Measurements from ENCODE around the gene IFNB1. TPM values are rescaled to one million over a fixed set of nuclear protein-coding genes. Genes with fewer than 3 reads are reported as not detected.

IFNB1 gene
- not detected in 2 replicates for total RNA-seq (2014; rRNA removed; shearing (Covaris generic))

DNA sequence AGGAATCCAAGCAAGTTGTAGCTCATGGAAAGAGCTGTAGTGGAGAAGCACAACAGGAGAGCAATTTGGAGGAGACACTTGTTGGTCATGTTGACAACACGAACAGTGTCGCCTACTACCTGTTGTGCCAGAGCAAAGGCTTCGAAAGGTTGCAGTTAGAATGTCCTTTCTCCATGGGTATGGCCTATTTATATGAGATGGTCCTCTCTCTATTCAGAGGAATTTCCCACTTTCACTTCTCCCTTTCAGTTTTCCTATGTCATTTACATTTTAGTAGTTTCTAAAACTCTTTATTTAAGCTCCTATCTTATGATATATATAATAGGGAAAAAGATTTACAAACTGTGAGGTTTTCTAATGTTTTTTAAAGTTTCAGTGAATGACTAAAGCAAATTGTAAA lies at the start of gene IFNB1:
IFNB1 (minus strand) TSS at position 162 of the 400 bp plus-strand sequence; CDS start at position 89, 73 bp downstream.
- Histone ChIP-seq H3K36me3 (replicated peaks; ENCODE audit: control insufficient read depth, insufficient read depth, low read length) (no peaks in the 10 kb centered on the region), H3K27me3 (ENCODE audit: control insufficient read depth, insufficient read depth, low read length) (no peaks in the 10 kb centered on the region), H3K4me3 (ENCODE audit: insufficient read depth, low read depth, low read length) (no peak within 1 kb of the TSS)
- DNase-seq = no peak

DNA sequence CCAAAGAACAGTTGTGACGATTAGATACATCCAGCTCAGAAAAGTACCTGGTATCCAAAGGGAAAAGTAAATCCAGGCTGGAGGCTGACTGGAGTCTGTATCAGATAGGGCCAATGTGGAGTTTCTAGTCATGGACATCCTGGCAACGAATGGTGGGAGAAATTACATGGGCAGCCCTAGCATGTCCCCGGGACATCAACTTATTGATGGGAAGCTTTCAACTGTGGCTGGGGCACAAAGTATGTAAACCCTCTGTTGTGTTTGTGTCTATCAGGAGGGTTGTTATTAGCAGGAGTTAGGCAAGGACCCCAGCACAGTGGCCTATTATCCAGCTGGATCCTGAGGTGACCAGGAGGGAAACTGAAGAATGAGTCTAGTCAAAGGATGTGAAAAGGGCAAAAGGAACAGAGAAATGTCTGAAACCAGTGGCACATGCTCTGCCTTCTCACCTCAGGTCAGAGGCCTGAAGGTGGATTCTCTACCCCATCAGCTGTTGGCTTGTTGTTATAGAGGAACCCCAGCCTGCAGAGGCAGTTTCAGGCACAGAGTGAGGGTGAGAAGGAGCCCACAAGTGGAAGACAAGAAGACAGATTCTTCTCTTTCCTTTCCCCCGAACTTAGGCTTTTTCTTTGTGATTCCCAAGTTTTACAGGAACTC lies 44.0 kb upstream of the IFNB1 start:
- DNase-seq = no peak
- Histone ChIP-seq H3K27me3 (ENCODE audit: control insufficient read depth, insufficient read depth, low read length) (no peaks in the 10 kb centered on the region), H3K36me3 (replicated peaks; ENCODE audit: control insufficient read depth, insufficient read depth, low read length) (no peaks in the 10 kb centered on the region)

DNA sequence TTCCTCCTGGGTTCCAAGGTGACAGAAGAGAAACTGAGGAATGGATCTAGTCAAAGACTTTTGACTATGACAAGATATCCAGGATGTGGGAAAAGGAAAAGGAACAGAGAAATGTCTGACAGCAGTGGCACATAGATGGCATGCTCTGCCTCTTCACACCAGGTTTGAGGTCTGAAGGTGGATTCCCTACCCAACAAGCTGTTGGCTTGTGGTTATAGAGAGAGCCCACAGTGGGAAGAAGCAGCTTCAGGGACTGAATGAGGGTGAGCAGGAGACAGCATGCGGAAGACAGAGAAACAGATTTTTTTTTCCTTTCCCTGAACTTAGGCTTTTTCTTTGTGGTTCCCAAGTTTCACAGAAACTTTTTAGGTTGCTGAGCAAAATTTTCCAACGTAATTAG lies 43.3 kb upstream of the IFNB1 start:
- no peaks in the 10 kb centered on the region for H3K27me3 ChIP-seq (ENCODE audit: control insufficient read depth, insufficient read depth, low read length)
- no peaks in the 10 kb centered on the region for H3K36me3 ChIP-seq (replicated peaks; ENCODE audit: control insufficient read depth, insufficient read depth, low read length)
- no peak overlapping the region for H3K4me3 ChIP-seq (ENCODE audit: insufficient read depth, low read depth, low read length)
- no peak for DNase-seq

More for the DNA sequence above, 44.0 kb upstream of the IFNB1 start:
- H3K4me3 ChIP-seq (ENCODE audit: insufficient read depth, low read depth, low read length) = no peak overlapping the region

DNA sequence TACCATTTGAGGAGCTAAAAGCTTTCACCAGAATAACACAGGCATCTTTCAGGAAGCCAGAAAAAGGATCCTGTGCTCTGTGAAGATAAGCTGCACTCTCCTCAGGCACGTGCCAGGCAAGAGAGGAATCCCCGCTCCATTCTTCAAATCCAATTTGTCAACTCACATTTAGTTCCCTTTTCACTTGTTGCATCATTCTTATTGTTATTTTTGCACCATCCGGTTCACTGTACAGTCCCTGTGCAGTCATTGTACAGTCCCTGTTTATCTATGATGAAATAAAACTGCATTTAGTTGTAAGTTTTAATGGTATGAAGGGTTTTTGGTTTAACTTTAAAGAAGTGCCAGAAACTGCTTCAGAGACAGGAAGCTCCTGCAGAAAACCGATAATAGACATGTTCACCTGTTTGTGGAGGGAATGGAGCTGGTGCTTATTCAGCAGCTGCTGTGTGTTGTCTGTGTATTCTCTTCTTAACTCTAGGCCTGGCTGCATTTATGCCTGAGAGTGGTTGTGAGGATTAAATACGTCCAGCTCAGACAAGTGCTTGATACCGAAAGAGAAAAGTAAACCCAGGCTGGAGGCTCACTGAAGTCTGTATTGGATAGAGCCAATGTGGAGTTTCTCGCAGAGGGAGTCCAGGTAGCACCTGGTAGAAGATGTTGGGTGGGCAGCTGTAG lies 41.5 kb upstream of the IFNB1 start:
- Histone ChIP-seq H3K4me3 (ENCODE audit: insufficient read depth, low read depth, low read length) (no peak overlapping the region), H3K36me3 (replicated peaks; ENCODE audit: control insufficient read depth, insufficient read depth, low read length) (no peaks in the 10 kb centered on the region), H3K27me3 (ENCODE audit: control insufficient read depth, insufficient read depth, low read length) (no peaks in the 10 kb centered on the region)
- DNase-seq = no peak

DNA sequence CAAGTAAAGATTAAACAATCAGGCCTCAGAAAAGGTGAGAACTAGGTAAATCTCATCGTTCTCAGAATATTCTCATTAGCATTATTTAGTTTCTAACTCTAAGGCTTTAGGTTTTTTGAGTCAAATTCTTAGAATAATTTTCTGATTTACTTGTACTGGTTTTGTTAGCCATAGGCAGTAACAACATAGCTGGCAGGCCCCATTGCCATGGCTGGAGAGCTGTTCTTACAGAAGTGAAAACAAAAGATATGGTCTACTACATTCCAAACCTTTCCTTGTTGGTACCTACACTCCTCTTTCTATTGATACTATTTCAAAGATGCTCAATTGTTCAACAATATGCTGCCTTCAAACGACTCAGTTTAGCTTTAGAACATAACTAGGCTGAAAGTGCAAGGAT lies 36.6 kb upstream of the IFNB1 start:
- H3K36me3 ChIP-seq (replicated peaks; ENCODE audit: control insufficient read depth, insufficient read depth, low read length) = no peaks in the 10 kb centered on the region
- H3K4me3 ChIP-seq (ENCODE audit: insufficient read depth, low read depth, low read length) = no peak overlapping the region
- H3K27me3 ChIP-seq (ENCODE audit: control insufficient read depth, insufficient read depth, low read length) = no peaks in the 10 kb centered on the region
- DNase-seq = no peak

DNA sequence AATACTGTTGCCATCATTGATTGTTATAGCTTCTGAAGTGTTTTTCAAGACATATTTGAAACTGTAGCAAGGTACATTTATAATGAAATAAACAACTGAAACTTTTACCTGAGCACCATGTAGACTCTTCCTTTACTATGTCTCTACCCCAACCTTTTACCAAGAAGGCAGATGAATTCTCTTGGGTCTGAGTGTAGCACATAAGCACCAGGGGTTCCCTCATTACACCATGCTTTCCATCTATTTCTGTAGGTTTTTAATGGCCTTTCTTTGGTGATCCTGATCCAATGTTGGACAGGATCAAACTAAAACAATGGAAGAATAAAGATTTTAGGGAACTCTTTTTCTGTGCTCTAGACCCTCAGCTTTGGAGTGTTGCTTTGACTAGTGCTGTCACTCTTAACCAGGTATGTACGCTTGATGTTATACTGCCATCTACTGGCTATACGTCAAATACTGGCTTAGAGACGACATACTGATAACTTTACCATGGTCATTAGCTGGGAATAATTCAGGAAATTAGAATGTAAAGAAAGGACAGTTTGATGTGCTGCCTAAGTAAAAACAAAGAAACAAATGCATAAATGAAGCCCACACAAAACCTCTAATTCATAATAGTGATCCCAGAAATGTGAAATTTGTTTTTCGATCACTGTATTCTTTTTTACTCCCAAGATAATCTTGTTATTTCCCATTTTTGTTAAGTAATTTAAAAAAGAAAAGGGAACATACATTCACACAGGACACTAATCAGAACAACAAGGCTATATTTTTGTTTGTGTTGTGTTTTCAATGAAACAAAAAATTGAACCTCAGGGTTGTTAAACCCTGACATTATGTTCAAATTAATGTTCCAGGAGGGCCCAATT lies 33.2 kb upstream of the IFNB1 start:
- Histone ChIP-seq H3K4me3 (ENCODE audit: insufficient read depth, low read depth, low read length) (no peak overlapping the region), H3K36me3 (replicated peaks; ENCODE audit: control insufficient read depth, insufficient read depth, low read length) (no peaks in the 10 kb centered on the region), H3K27me3 (ENCODE audit: control insufficient read depth, insufficient read depth, low read length) (no peaks in the 10 kb centered on the region)
- peak; percentile 40 for DNase-seq

DNA sequence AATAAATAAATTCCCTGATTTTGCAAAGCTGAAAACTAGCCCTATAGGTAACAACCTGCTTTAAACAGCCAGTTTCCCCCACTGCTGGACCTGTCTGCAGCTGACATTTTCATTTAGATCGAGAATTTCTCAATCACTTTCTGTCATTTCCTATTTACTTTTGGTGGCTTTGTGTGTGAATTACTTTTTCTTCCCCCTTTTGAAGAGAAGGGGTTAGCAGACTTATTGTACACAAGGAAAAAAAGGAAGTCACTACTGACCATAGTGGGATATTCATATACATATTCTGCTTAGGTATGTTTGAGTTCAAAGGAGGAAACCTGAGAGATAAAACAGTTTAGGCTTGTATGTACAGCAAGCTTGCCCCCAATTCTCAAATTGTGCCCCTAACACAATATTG lies 27.0 kb upstream of the IFNB1 start:
- H3K4me3 ChIP-seq (ENCODE audit: insufficient read depth, low read depth, low read length) = no peak overlapping the region
- no peaks in the 10 kb centered on the region for H3K36me3 ChIP-seq (replicated peaks; ENCODE audit: control insufficient read depth, insufficient read depth, low read length)
- H3K27me3 ChIP-seq (ENCODE audit: control insufficient read depth, insufficient read depth, low read length) = no peaks in the 10 kb centered on the region
- DNase-seq = no peak

DNA sequence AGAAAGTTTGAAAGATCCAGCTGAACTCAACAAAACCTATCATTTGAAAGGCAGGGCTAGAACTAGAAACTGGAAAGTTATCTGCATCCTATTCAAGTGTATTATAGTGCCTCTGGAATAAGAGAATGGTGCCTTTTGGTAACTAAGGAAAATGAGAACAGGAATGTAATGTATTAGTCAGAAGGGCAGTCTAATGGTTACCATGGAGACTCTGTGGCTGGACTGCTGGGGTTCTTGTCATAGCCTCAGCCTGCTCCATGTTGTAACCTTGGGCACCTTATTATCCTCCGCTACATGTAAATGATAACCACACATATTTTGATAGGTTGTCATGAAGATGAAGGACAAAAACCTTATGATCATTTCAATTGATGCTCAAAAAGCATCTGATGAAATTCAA lies 24.6 kb upstream of the IFNB1 start:
- no peak overlapping the region for H3K4me3 ChIP-seq (ENCODE audit: insufficient read depth, low read depth, low read length)
- no peak for DNase-seq
- H3K36me3 ChIP-seq (replicated peaks; ENCODE audit: control insufficient read depth, insufficient read depth, low read length) = no peaks in the 10 kb centered on the region
- H3K27me3 ChIP-seq (ENCODE audit: control insufficient read depth, insufficient read depth, low read length) = no peaks in the 10 kb centered on the region

DNA sequence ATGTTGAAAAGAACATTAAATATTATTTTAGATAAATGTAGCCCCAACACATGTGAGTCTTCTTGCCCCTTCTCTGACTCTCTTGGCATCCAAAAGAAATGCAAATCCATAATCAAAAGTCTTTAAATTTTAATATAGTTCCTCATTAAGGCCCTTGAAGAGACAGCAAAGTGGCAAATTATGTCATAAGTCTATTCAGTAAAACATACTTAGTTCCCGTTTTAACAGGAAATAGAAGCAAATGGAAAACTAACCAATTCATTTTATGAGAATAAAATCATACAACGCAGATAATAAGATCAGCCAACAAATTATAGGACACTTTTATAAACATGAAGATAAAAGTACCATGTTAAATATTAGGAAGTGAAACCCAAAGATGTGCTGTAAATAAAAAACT lies 20.1 kb upstream of the IFNB1 start:
- H3K27me3 ChIP-seq (ENCODE audit: control insufficient read depth, insufficient read depth, low read length) = no peaks in the 10 kb centered on the region
- H3K4me3 ChIP-seq (ENCODE audit: insufficient read depth, low read depth, low read length) = no peak overlapping the region
- no peaks in the 10 kb centered on the region for H3K36me3 ChIP-seq (replicated peaks; ENCODE audit: control insufficient read depth, insufficient read depth, low read length)
- no peak for DNase-seq

DNA sequence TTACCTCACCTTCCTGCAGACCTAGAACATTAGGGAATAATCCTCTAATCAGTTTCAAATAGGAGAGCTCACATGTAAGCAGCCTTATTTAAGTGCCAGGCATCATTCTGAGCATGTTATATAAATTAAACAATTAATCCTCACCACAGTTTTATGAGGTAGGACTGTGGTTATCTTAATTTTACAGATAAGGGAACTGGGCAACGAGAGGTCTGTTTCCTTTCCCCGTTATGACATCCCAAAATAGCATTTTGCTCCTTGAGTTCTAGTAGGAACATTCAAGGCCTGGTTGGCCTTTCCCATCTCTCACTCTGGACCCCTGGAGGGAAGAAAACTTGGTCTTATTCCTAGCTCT lies 19.1 kb upstream of the IFNB1 start:
- no peaks in the 10 kb centered on the region for H3K36me3 ChIP-seq (replicated peaks; ENCODE audit: control insufficient read depth, insufficient read depth, low read length)
- DNase-seq = no peak
- no peak overlapping the region for H3K4me3 ChIP-seq (ENCODE audit: insufficient read depth, low read depth, low read length)
- H3K27me3 ChIP-seq (ENCODE audit: control insufficient read depth, insufficient read depth, low read length) = no peaks in the 10 kb centered on the region

DNA sequence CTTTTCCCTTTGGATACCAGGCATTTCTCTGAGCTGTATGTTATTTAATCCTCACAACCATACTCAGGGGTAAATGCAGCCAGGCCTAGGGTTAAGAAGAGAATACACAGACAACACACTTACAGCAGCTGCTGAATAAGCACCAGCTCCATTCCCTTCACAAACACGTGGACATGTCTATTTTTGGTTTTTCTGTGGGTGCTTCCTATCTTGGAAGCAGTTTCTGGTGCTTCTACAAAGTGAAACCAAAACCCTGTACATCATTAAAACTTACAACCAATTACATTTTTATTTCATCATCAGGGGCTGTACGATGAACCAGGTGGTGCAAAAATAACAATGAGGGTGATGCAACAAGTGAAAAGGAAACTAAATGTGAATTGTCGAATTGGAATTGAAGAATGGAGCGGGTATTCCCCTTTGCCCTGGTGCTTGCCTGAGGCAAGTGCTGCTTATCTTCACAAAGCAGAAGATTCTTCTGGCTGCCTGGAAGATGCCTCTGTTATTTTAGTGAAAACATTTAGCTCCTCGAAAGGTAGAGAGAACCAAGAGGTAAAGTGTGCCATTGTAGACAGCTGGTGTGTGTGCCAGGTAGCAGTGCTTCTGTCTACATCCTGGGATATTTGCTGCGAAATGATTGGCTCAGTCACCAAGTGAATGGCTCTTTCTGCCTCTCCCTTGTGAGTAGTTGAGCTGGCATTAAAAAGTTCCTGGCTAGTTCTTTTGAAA lies 18.6 kb upstream of the IFNB1 start:
- Histone ChIP-seq H3K27me3 (ENCODE audit: control insufficient read depth, insufficient read depth, low read length) (no peaks in the 10 kb centered on the region), H3K36me3 (replicated peaks; ENCODE audit: control insufficient read depth, insufficient read depth, low read length) (no peaks in the 10 kb centered on the region), H3K4me3 (ENCODE audit: insufficient read depth, low read depth, low read length) (no peak overlapping the region)
- no peak for DNase-seq

DNA sequence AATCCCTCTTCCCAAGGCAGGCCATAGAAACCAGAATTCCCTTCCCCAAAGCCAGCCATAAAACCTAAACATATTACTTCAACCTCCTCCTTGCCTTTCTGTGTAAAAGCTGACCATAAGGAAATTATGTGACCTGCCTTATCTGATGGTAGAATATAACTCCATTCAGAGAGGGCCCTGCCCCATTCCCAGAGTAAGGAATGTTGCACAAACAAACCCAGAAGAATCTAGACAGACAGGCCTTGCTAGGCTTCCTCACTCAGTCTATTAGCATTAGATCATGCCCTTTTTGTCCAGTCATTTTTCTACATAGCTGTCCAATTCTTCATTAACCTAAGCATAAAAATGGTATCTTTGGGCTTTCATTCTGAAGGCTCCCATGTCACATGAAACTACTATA lies 17.8 kb upstream of the IFNB1 start:
- no peak for DNase-seq
- H3K36me3 ChIP-seq (replicated peaks; ENCODE audit: control insufficient read depth, insufficient read depth, low read length) = no peaks in the 10 kb centered on the region
- no peak overlapping the region for H3K4me3 ChIP-seq (ENCODE audit: insufficient read depth, low read depth, low read length)
- no peaks in the 10 kb centered on the region for H3K27me3 ChIP-seq (ENCODE audit: control insufficient read depth, insufficient read depth, low read length)

DNA sequence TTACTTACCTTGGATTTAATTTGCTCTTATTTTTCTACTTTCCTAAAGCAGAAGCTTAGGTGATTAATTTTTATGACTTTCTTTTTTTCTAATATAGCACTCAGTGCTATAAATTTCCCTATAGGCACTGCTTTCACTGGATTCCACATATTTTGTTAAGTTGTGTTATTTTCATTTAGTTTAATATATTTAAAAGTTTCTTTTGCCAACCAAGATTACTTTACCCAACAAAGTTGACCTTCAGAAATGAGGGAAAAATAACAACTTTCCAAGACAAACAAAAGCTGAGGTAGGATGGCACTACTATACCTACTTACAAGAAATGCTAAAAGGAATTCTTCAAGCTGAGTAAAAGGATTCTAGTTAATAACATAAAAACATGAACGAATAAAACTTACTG lies 8.8 kb upstream of the IFNB1 start:
- DNase-seq = no peak
- Histone ChIP-seq H3K36me3 (replicated peaks; ENCODE audit: control insufficient read depth, insufficient read depth, low read length) (no peaks in the 10 kb centered on the region), H3K4me3 (ENCODE audit: insufficient read depth, low read depth, low read length) (no peak overlapping the region), H3K27me3 (ENCODE audit: control insufficient read depth, insufficient read depth, low read length) (no peaks in the 10 kb centered on the region)

DNA sequence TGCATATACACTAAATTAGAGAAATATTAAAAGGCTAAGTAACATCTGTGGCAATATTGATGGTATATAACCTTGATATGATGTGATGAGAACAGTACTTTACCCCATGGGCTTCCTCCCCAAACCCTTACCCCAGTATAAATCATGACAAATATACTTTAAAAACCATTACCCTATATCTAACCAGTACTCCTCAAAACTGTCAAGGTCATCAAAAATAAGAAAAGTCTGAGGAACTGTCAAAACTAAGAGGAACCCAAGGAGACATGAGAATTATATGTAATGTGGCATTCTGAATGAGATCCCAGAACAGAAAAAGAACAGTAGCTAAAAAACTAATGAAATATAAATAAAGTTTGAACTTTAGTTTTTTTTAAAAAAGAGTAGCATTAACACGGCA lies 7.3 kb upstream of the IFNB1 start:
- no peaks in the 10 kb centered on the region for H3K36me3 ChIP-seq (replicated peaks; ENCODE audit: control insufficient read depth, insufficient read depth, low read length)
- no peak overlapping the region for H3K4me3 ChIP-seq (ENCODE audit: insufficient read depth, low read depth, low read length)
- no peak for DNase-seq
- no peaks in the 10 kb centered on the region for H3K27me3 ChIP-seq (ENCODE audit: control insufficient read depth, insufficient read depth, low read length)
